ENCODE results near the gene TMEM204.

DNA sequence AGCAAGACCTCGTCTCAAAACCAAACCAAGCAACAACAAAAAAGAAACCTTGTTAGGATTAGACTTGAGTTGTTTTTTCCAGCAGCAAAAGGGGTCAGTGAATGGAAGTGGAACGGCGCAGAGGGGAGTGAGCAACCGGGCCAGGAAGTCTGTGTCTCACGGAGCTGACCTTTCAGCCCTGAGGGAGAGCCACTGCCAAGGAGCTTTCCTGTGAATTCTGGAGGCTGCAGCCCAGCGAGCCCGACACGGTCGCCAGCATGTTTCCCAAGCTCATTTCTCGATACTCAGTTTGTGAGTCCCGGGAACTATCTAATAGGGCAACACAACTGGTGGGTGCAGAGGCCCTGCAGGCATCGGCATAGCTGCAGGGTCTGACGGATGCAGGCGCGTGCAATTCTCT, 20.7 kb upstream of the TMEM204 start:
- no peak for TF ChIP-seq TAF1 (IDR thresholded peaks at IDR 0.05; ENCODE audit: borderline replicate concordance, low read depth, low read length)
- TF ChIP-seq SMAD1 (IDR thresholded peaks at IDR 0.05; ENCODE audit: low read depth, partially characterized antibody), result no peak
- no peak for TF ChIP-seq HDAC2 (IDR thresholded peaks at IDR 0.05)
- no peak for TF ChIP-seq RFX5 (IDR thresholded peaks at IDR 0.05; ENCODE audit: low read depth, low read length)
- no peak for TF ChIP-seq CEBPB (IDR thresholded peaks at IDR 0.05; ENCODE audit: borderline replicate concordance in 1 of 2, low read depth in 2 of 2, low read length in 2 of 2)
- TF ChIP-seq FOXK2 (IDR thresholded peaks at IDR 0.05), result no peak
